GM18868 (cell line): ENCODE measurements around the gene DHTKD1.

Experiments
- ATAC-seq: cut with Tn5 transposase; IDR thresholded peaks from one replicate; pipeline ENCODE4 v1.9.1; 2021; ENCODE audit warnings: mild to moderate bottlenecking, moderate library complexity; ENCODE audit not compliant: unreplicated experiment

Gene DHTKD1, protein sequence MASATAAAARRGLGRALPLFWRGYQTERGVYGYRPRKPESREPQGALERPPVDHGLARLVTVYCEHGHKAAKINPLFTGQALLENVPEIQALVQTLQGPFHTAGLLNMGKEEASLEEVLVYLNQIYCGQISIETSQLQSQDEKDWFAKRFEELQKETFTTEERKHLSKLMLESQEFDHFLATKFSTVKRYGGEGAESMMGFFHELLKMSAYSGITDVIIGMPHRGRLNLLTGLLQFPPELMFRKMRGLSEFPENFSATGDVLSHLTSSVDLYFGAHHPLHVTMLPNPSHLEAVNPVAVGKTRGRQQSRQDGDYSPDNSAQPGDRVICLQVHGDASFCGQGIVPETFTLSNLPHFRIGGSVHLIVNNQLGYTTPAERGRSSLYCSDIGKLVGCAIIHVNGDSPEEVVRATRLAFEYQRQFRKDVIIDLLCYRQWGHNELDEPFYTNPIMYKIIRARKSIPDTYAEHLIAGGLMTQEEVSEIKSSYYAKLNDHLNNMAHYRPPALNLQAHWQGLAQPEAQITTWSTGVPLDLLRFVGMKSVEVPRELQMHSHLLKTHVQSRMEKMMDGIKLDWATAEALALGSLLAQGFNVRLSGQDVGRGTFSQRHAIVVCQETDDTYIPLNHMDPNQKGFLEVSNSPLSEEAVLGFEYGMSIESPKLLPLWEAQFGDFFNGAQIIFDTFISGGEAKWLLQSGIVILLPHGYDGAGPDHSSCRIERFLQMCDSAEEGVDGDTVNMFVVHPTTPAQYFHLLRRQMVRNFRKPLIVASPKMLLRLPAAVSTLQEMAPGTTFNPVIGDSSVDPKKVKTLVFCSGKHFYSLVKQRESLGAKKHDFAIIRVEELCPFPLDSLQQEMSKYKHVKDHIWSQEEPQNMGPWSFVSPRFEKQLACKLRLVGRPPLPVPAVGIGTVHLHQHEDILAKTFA

DNA sequence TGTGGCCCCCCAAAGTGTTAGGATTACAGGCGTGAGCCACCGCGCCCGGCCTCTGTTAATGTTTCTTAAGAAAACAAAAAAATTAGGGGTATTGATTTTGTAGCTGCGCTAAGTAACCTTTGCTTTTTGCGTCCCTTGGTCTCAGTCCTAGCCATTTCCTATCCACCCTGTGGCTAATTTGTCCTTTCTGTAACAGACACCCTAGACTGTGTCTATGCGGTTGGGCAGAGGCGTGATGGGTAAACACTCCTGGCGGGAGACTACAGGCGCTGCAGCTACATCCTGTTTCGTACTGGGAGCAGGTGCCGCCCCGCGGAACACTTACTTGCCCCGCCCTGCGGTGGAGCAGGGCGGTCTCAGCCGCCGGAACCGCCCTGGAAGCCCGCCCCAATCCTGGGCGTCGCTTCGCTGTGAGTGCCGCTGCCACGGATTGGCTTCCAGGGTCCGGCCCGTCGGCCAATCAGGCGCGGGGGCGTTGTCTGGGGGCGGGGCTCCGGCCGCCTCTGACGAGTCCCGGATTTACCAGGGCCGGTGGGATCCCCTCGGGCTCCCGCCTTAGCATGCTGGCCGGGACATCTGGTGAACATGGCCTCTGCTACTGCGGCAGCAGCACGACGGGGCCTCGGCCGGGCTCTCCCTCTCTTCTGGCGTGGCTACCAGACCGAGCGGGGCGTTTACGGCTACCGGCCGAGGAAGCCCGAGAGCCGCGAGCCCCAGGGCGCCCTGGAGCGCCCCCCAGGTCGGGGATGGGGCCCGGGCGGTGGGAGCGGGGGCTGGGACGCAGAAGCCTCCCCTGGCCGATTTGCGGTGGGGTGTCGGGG, at the start of gene DHTKD1:
TSS of gene DHTKD1 (plus strand) at position 506 of the 821 bp plus-strand sequence. CDS start at position 586, 80 bp downstream.
- ATAC-seq: peak; percentile 98

DNA sequence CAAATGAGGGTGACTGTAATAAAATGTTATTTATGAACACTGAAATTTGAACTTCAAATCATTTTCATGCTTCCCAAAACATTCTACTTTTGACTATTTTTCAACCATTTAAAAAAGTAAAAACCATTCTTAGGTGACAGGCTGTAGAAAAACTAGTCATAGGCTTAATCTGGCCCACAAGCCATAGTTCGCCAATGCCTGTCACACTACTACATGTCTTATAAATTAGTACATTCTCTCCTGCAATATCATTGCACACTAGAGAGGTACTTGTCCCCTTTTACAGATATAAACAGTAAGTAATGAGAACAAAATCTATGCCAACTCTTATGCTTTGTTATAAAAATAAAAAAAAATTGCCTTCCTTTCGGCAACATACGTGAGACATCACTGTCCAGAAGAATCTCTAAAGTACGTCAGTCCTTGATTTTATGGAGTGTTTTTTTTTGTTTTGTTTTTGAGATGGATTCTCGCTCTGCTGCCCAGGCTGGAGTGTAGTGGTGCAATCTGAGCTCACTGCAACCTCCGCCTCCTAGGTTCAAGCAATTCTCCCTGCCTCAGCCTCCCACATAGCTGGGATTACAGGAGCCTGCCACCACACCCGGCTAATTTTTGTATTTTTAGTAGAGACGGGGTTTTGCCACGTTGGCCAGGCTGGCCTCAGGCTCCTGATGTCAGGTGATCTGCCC, 49.3 kb upstream of the DHTKD1 start:
- ATAC-seq: no peak

DNA sequence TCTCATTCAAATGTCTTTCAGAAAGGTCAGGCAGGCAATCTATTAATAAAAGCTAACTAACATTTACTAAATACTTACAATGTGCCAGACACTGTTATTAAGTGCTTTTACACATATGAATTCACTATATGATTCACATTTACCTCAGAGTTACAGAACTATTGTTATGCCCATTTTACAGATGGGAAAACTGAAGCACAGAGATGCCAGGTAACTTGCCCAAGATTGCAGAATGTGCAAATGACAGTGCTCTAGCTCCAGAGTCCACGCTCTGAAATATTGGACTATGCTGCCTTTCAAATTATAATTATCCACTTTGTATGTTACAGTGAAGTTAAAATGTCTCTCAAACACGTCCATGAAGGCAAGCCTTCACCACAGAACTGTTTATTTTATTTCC, 48.2 kb upstream of the DHTKD1 start:
- ATAC-seq: no peak

DNA sequence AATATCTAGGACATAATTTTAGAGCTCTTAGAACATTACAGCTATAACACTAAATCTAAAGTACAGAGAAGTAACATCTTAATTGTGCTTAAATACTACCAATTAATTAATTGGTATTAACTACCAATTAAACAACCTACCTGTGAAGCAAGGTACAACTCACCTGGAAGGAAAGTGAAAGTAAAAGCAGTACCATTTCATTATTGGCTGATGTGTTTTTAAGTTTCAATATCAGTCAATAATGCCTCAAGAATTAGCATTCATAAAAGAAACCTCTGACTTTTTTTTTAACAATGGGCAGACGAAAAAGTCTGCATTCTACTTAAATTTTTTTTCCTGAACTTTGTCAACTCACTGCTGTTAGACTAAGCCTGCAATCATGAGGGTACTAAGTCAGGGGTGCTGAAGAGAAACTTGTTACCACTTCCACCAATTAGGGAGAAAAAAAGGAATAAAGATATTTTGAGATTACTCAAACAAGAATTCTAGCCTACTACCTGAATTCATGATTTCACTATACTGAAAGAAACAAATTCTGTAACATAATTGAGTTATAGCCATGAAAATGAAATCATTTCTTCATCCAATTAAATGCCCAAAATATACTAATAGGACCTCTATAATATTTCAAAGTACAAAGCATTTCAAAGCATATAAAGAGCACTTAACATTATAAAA, 46.0 kb upstream of the DHTKD1 start:
- no peak for ATAC-seq

DNA sequence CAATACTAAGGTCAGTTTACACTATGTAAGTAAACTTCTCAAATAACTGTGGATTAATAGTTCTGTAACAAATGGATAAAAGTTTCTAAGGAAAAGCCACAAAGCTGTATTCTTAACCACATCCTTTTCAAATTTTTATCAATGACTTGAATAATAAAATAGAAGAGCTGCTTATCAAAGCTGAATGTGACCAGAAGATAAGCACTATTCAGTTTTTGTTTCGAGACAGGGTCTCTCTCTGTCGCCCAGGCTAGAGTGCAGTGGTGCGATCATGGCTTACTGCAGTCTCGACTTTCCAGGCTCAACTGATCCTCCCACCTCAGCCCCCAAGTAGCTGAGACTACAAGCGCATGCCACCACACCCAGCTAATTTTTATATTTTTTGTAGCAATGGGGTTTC, 43.2 kb upstream of the DHTKD1 start:
- no peak for ATAC-seq

DNA sequence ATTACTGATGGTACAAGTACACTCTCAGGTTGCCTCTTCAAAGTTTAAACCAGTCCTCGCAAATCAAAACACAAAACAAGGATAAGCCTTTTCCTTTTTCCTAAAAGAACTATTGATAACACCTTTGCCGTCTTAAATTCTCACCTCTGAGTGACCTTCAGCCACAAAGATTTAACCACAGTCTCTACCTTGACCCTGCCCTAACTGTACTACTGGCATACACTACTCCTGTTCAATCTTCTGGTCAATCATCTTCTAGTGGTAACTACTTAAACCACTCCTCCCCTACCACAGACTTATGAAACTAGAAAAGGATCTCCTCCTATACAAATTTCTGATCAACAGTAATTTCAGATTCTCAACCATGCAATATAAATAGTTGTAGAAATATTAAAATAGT, 41.2 kb upstream of the DHTKD1 start:
- no peak for ATAC-seq

DNA sequence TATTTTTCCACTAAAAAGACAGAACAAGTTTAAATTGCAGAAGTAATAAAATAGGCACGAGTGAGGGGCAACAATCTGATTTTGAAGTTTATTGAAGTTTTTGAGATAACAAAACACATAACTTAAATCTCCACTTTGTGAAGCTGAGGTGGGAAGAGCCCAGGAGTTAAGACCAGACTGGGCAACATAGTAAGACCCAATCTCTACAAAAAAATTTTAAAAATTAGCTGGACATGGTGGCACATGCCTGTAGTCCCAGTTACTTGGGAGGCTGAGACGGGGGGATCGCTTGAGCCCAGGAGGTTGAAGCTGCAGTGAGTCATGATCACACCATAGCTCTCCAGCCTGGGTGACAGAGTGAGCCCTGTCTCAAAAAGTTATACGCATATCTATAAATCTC, 37.4 kb upstream of the DHTKD1 start:
- no peak for ATAC-seq

DNA sequence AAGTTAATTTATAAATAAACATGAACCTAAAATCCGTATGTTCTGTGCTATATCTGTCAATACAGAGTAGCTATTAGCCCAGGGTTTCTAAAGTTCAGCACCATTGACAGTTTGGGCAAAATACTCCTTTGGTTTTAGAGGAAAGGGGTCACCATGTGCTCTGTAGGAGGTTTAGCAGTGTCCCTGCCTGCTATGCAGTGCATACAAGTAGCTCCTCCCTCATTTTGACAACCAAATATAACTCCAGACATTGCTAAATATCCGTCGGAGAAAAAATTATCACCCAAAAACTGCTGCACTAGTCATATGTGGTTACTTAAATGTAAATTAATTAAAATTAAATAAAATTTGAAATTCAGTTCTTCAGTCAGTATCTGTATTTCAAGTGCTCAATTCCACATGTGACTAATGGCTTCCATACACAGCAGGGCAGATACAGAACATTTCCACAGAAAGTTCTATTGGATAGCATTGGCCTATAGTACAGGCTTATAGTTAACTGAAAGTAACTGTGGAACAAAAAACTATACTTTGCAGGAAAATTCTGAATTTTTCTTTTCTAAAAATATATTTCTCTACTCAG, 32.6 kb upstream of the DHTKD1 start:
- ATAC-seq: no peak

DNA sequence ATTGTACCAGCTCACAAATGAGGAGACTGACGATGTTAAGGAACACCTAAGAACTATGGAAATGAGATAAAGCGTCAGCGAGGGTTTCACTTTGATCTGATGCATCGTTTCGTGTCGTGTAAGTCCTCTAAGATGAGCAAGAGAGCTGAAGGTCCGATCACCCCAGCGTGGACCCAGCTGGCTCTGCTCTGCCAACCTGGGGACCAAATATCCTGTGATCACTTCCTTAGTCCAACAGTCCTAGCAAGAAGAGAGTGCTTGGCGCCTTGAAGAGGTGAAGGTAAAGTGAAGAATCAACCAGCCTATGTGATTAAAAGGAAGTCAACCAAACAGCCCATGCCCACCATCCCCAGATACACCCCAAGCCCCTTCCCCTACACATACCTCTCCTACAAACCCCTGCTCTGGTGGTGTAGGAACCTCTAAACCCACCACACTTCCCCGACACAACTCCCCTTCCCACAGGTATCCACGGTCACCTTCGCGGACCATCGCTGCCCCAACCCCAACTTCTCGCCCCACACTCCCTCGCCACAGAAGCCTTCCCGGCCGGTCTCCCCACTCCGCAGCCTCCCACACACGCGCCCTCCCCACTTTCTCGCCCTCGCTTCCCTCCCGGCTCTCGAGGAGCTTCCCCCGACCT, 26.9 kb upstream of the DHTKD1 start:
- ATAC-seq: no peak

DNA sequence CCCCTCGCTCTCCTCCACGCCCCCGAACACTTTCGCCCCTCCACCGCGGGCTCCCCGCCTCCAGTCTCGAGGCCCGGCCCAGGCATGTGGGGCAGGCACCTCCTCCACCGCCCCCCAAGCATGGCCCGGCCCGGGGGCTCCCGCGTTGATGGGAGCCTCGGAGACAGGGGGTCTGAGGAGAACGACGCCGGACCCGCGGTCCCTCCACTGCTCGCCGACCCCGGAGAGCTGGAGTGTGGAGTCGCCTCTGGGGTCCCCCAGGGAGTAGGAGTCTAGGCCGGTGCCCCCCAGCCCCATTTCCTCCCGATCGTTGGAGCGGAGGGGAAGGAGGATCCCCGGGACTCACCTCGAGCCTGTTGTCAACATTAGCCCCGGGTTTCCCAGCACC, 26.4 kb upstream of the DHTKD1 start:
- ATAC-seq: peak; percentile 5

DNA sequence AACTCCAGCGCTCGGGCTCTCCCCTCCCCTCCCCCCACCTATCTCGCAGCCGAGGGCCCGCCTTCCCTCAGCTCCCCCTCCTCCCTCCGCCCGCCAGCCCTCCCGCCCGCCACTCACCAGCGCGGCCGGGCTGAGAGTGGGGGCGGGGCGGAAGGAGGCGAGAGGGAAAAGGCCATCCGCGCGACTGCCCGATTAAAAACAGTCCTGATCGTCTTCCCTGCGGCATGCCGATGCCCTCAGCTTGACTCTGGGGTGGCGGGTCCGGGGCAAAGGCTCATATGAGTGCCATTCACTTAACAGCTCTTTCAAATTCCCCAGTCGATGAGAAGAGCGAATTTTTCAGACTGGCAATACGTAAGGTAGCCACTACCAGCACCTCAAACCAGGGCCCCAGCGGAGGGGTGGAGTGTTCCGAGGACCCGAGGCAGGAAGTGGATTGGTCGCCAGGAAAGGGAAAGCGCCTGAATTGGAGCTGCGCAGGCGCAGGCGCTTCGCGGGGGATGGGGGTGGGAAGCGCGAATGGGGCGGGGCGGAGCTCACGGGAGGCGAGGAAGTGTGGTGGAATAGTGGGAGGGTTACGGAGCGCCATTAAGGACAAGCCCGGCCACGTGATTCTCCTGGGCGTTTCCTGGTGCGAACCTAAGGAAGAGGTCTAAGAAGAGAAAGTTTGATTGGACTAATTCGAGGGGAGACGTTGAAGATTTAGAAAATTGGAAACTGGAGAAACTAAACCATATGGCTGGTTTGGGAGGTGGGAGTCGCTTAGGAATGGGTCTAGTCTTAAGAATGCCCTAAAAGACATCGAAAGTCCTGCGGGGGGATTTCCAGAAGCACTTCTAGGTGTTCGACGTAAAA, 25.7 kb upstream of the DHTKD1 start, which contains the start of gene UPF2:
TSS of gene UPF2 (minus strand) at position 13 of the 855 bp plus-strand sequence. CDS start 7,386 bp downstream, outside the sequence.
- peak; percentile 57 for ATAC-seq

DNA sequence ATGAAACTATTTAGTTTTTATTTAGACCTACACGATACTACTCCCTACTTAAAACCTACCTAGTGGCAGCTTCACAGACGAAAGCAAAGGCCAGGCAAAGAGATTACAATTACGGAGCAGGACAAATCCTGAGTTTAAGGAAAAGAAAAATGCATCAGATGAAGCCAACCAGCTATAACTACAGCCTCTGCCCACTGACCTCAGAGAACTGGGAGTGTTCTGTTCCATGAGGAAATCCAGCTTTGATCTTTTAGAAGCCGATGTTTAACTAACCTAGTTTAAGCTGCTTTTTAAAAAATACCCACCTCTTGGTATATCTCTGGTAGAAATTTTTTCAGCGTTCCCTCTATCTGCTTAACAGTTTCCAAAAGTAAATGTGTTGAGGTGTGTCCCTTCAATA, 23.2 kb upstream of the DHTKD1 start:
- ATAC-seq: no peak

DNA sequence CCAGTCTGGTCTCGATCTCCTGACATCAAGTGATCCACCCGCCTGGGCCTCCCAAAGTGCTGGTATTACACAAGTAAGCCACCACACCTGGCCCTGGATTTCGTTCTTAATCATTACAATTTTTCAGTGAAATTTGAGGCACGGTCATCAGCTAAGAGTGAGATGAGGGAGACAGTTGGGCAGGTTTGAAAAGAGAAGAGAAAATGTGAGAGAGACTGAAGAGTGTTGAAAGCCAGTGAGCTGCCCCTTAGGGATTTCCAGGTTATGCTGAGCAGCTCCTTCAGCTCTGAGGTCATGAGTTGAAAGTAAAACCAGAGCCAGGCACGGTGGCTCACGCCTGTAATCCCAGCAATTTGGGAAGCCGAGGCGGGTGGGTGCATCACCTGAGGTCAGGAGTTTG, 20.2 kb upstream of the DHTKD1 start:
- ATAC-seq: peak; percentile 36

DNA sequence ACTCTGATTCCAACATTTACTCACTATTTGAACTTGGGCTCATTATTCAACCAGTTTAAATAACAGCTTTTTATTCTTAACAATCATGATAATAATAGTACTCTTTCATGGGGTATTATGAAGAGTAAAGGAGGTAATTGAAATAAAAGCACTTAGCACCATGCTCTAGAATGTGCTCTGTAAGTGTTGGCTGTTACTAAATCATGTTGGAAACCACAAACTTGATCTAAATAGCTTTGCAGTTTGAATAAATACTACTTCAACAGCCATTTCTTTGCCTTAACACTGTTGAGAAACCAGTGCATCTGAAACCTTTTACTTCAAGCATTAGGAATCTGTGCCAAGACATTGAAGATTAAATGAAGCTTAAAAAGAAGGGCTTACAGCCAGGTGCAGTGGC, 18.2 kb upstream of the DHTKD1 start:
- ATAC-seq: no peak

DNA sequence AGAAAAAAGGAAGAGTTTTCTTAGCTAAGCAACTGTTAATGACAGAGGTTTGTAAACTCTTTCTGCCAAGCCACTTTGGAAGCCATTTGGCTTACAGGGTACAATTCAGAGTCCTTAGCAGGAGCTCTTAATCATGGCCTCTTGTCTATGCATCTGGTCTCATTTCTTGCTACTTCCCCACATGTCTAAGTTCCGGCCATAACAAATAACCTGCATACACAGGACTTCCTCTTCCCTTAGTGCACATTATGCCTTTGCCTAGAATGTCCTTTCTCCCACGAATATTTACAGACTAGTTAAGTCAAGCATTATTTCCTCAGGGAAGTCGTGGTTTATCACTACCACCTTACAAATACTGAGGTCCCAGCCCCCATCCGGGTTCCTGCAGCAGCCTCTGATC, 17.5 kb upstream of the DHTKD1 start:
- no peak for ATAC-seq

DNA sequence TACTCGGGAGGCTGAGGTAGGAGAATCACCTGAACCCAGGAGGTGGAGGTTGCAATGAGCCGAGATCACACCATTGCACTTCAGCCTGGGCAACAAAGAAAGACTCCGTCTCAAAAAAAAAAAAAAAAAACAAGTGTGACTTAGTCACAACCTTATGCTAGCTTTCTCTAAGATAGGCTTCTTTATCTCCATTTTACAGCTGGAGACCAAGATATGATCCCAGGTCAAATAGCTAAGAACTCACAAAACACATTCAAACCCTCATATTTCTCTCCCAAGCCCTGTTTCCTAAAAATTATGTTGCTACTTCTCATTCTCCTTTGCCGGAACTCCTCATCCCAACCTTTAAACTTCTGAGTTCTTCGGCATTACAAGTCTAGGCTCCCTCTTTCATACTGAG, 13.0 kb upstream of the DHTKD1 start:
- ATAC-seq: no peak

DNA sequence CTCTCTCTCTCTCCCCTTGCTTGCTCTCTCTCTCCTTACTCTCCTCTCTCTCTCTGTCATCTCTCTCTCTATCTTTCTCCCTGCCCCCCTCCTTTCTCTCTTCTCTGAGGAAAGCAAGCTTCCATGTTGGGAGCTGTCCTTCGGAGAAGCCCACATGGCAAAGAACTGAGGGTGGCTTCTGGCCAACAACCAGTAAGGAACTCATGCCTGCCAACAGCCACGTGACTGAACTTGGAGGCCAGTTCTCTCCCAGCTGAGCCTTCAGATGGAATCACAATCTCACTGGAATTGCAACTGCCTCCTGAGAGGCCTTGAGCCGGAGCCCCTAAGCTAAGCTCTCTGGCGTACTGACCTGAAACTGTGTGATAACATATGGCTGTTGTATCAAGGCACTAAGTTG, 12.0 kb upstream of the DHTKD1 start:
- ATAC-seq: no peak

DNA sequence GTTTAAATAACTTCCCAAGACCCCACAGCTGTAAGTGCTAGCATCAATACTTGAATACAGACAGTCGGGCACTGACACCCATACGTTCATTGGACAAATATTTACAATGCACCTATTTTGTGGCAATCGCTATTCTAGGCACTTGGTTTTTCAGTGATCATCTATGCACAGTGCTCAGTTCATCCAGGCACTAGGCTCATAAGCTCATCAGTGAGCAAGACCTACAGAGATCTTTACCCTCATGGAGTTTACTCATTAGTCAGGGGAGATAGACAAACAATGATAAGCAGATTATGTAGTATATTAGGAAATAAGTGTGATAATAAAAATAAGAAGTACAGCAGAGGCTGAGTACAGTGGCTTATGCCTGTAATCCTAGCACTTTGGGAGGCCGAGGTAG, 7.6 kb upstream of the DHTKD1 start:
- ATAC-seq: no peak
